ENCODE data around the gene CHODL.

CHODL gene

DNA sequence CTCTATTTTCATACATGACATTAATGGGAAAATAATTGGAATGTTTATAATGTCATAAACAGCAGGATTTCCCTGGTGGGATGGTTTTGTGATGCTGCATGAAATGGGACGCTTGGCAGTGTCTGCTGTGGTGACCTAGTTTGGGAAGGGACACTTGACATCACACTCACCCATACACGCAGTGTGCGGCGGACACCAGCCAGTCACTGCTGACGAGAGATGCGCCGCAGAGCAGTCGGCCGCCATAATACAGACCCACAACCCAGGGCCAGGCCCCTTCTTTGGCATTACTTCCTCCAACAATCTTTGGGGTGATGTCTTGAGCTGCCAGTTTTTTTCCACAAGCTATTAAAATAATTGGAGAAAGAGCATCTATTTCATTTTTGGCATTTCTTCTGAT lies 49.5 kb downstream of the CHODL start:
- DNase-seq = no peak

GRCh38 chr21:18298228-18298627 lies 53.6 kb downstream of the CHODL start:
- no peak for DNase-seq

All from right forelimb (tissue), 1 donor.